OCI-M2 (cell line): ENCODE results near the gene STPG3.
A peak's percentile ranks its signal among the peaks of the same experiment; 100 is the strongest.

Experiments used
- DNase-seq: peaks from one replicate; lab custom pipeline; 2025; ENCODE audit not compliant: unreplicated experiment; lab: John Stamatoyannopoulos, UW

Gene STPG3

GRCh38 chr9:137251194-137251461 lies at the start of gene STPG3:
STPG3 (plus strand) TSS chr9:137251286; CDS start chr9:137251287, 1 bp downstream.
- no peak for DNase-seq

- DNase-seq = no peak
Observed at GRCh38 chr9:137202966-137203365, 48.1 kb upstream of the STPG3 start.

- DNase-seq = no peak
Observed at GRCh38 chr9:137204731-137205125, 46.4 kb upstream of the STPG3 start.

GRCh38 chr9:137205126-137206069 lies 45.7 kb upstream of the STPG3 start, which contains the start of the genes NDOR1 and TMEM203:
NDOR1 (plus strand) TSS chr9:137205700; CDS start chr9:137205778, 78 bp downstream.
TMEM203 (minus strand) TSS chr9:137205648; CDS start chr9:137205414, 234 bp downstream.
- DNase-seq = no peak

- DNase-seq = no peak
Observed at GRCh38 chr9:137206602-137207001, 44.5 kb upstream of the STPG3 start.

GRCh38 chr9:137211532-137211931 lies 39.6 kb upstream of the STPG3 start:
- no peak for DNase-seq

- no peak for DNase-seq
Observed at GRCh38 chr9:137212520-137212919, 38.6 kb upstream of the STPG3 start.

- no peak for DNase-seq
Observed at GRCh38 chr9:137213160-137214060, 37.7 kb upstream of the STPG3 start.

GRCh38 chr9:137214620-137215019 lies 36.5 kb upstream of the STPG3 start:
- no peak for DNase-seq

GRCh38 chr9:137215196-137215986 lies 35.7 kb upstream of the STPG3 start:
- DNase-seq = no peak

- no peak for DNase-seq
Observed at GRCh38 chr9:137216188-137216965, 34.7 kb upstream of the STPG3 start.

GRCh38 chr9:137217276-137218211 lies 33.5 kb upstream of the STPG3 start:
- no peak for DNase-seq

GRCh38 chr9:137218212-137218753 lies 32.8 kb upstream of the STPG3 start:
- DNase-seq = no peak

GRCh38 chr9:137218754-137219271 lies 32.3 kb upstream of the STPG3 start:
- peak; percentile 5 for DNase-seq

GRCh38 chr9:137219757-137220316 lies 31.2 kb upstream of the STPG3 start:
- no peak for DNase-seq

- DNase-seq = no peak
Observed at GRCh38 chr9:137220317-137221094, 30.6 kb upstream of the STPG3 start.

- no peak for DNase-seq
Observed at GRCh38 chr9:137221095-137221505, 30.0 kb upstream of the STPG3 start.
